Measurements from ENCODE around the gene MYL2. TPM values are rescaled to one million over a fixed set of nuclear protein-coding genes. Genes with fewer than 3 reads are reported as not detected.
A peak's percentile ranks its signal among the peaks of the same experiment; 100 is the strongest.

MYL2 gene
- polyA plus RNA-seq, 2 of the 4 experiments (the other 2 are of a cell fraction) = 0.13 TPM; not detected in 1

GRCh38 chr12:110888256-110888991, 32.0 kb downstream of the MYL2 start:
- DNase-seq (ENCODE audit: low read depth in 1 of 2, low spot score in 1 of 2) = no peak
- Histone ChIP-seq H3K4me1 (peaks cover 9% of the 10 kb centered on the region; the same call in 2 of the 3 replicates), H3K4me3 (no peak overlapping the region; the same call in 2 of the 3 replicates), H3K4me2 (peak overlapping the region; percentile 59), H3K27ac (no peak overlapping the region), H3K9me3 (no peaks in the 10 kb centered on the region)
- CTCF ChIA-PET = interaction anchor here (0.6 to 2.6 kb wide), 57 partner anchors 9 to 521 kb away, joined by 3 to 15 read pairs (median 4); partner anchors contain the start of genes ARPC3, CCDC63, FAM216A and TCTN1
- no peak for FAIRE-seq
- 33% methylated on average over 5 of the region's 5 CpGs for WGBS (ENCODE audit: missing lambda C conversion rate)
- TF ChIP-seq RAD21 (conservative IDR thresholded peaks at IDR 0.05 in 1 of 2, IDR thresholded peaks at IDR 0.05 in 1 of 2) = peak in 1 of 2 experiments; percentile 5; a peak in 1 of 5 replicates
- no peak; the same call in 2 of the 3 replicates for TF ChIP-seq CTCF (IDR thresholded peaks at IDR 0.05)
- POLR2A ChIA-PET = no interaction called here
- ATAC-seq = no peak

GRCh38 chr12:110885152-110885840, 35.1 kb downstream of the MYL2 start:
- FAIRE-seq = no peak
- CTCF ChIA-PET = interaction anchor here (1.1 to 5.1 kb wide), 4 partner anchors 9 to 435 kb away, joined by 3 to 34 read pairs (median 4); partner anchors contain the start of gene ARPC3
- Histone ChIP-seq H3K4me2 (no peak overlapping the region), H3K4me1 (no peaks in the 10 kb centered on the region), H3K27ac (no peak overlapping the region), H3K9me3 (no peaks in the 10 kb centered on the region), H3K4me3 (no peak overlapping the region)
- POLR2A ChIA-PET = no interaction called here
- WGBS (ENCODE audit: missing lambda C conversion rate) = 75% methylated on average over 6 of the region's 6 CpGs
- no peak for ATAC-seq
- DNase-seq (ENCODE audit: low read depth in 1 of 2, low spot score in 1 of 2) = no peak
- TF ChIP-seq RNF2 (IDR thresholded peaks at IDR 0.05; ENCODE audit: borderline replicate concordance, low read depth) (no peak), HES2 (IDR thresholded peaks at IDR 0.05) (no peak), SMC3 (IDR thresholded peaks at IDR 0.05) (no peak), CEBPB (IDR thresholded peaks at IDR 0.05) (no peak), FOSB (CRISPR knock-in tag; IDR thresholded peaks at IDR 0.05) (no peak), CBX2 (IDR thresholded peaks at IDR 0.05; ENCODE audit: borderline replicate concordance, low read depth) (no peak), ZC3H11A (IDR thresholded peaks at IDR 0.05) (no peak), HOXA7 (CRISPR knock-in tag; IDR thresholded peaks at IDR 0.05) (no peak), MAFK (IDR thresholded peaks at IDR 0.05; ENCODE audit: partially characterized antibody) (no peak), NR3C1 (IDR thresholded peaks at IDR 0.05) (no peak), JUNB (IDR thresholded peaks at IDR 0.05) (no peak), BCL3 (IDR thresholded peaks at IDR 0.05) (no peak)

- Histone ChIP-seq H3K27ac (no peak overlapping the region), H3K4me3 (no peak overlapping the region), H3K4me1 (no peaks in the 10 kb centered on the region), H3K4me2 (no peak overlapping the region), H3K9me3 (no peaks in the 10 kb centered on the region)
- ATAC-seq (no peak), FAIRE-seq (no peak), DNase-seq (ENCODE audit: low read depth in 1 of 2, low spot score in 1 of 2) (no peak)
- 57% methylated on average over 4 of the region's 4 CpGs for WGBS (ENCODE audit: missing lambda C conversion rate)
- POLR2A ChIA-PET = no interaction called here
- CTCF ChIA-PET = interaction anchor here (0.8 to 5.1 kb wide), 4 partner anchors 11 to 160 kb away, joined by 3 to 34 read pairs (median 4); partner anchors contain the start of gene CCDC63
- no peak for TF ChIP-seq POLR2AphosphoS2 (conservative IDR thresholded peaks at IDR 0.05; ENCODE audit: low read length)
- TF ChIP-seq, protein P1, sequence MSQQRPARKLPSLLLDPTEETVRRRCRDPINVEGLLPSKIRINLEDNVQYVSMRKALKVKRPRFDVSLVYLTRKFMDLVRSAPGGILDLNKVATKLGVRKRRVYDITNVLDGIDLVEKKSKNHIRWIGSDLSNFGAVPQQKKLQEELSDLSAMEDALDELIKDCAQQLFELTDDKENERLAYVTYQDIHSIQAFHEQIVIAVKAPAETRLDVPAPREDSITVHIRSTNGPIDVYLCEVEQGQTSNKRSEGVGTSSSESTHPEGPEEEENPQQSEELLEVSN (IDR thresholded peaks at IDR 0.05; ENCODE audit: borderline replicate concordance, low read depth) = no peak
- no peak for TF ChIP-seq HMGXB4 (CRISPR knock-in tag; IDR thresholded peaks at IDR 0.05; ENCODE audit: borderline replicate concordance)
- no peak for TF ChIP-seq SREBF2 (IDR thresholded peaks at IDR 0.05)
- TF ChIP-seq ZNF302 (CRISPR knock-in tag; IDR thresholded peaks at IDR 0.05) = no peak
- no peak for TF ChIP-seq NPAS2 (CRISPR knock-in tag; IDR thresholded peaks at IDR 0.05; ENCODE audit: borderline replicate concordance)
- TF ChIP-seq CEBPB (IDR thresholded peaks at IDR 0.05) = no peak
- no peak for TF ChIP-seq RCOR1 (IDR thresholded peaks at IDR 0.05; ENCODE audit: low read depth, low read length)
- no peak for TF ChIP-seq KDM5A (IDR thresholded peaks at IDR 0.05)
- no peak for TF ChIP-seq MYC (IDR thresholded peaks at IDR 0.05; ENCODE audit: borderline replicate concordance, low read length)
- TF ChIP-seq, protein P2, sequence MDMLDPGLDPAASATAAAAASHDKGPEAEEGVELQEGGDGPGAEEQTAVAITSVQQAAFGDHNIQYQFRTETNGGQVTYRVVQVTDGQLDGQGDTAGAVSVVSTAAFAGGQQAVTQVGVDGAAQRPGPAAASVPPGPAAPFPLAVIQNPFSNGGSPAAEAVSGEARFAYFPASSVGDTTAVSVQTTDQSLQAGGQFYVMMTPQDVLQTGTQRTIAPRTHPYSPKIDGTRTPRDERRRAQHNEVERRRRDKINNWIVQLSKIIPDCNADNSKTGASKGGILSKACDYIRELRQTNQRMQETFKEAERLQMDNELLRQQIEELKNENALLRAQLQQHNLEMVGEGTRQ (IDR thresholded peaks at IDR 0.05) = no peak
- no peak for TF ChIP-seq RAD21 (conservative IDR thresholded peaks at IDR 0.05 in 1 of 2, IDR thresholded peaks at IDR 0.05 in 1 of 2)
- no peak for TF ChIP-seq ESRRA (IDR thresholded peaks at IDR 0.05; ENCODE audit: borderline replicate concordance, low read length)
Observed at GRCh38 chr12:110883251-110883650, 37.1 kb downstream of the MYL2 start.
